SJSA1 (cell line): Measurements from ENCODE around the gene PRM2. TPM values are rescaled to one million over a fixed set of nuclear protein-coding genes. Genes with fewer than 3 reads are reported as not detected.

Source experiments
- DNase-seq, 2 experiments: peaks; one replicate each; pipeline ENCODE4 v3.0.0-alpha.2; 2015 to 2020; ENCODE audit warnings: low spot score in 2 of 2, low read depth in 1 of 2
- H3K27ac ChIP-seq: fragments of 250-450 bp; sonication (Bioruptor Pico); 2 replicates; pipeline ENCODE4 v1.5.1; 2020; ENCODE audit warnings: mild to moderate bottlenecking, moderate library complexity
- H3K27me3 ChIP-seq: fragments of 250-450 bp; sonication (Bioruptor Pico); replicated peaks from 2 replicates; pipeline ENCODE4 v1.5.1; 2020; ENCODE audit warnings: mild to moderate bottlenecking, moderate library complexity
- H3K36me3 ChIP-seq: fragments of 250-450 bp; sonication (Bioruptor Pico); 2 replicates; pipeline ENCODE4 v1.5.1; 2020; ENCODE audit warnings: mild to moderate bottlenecking
- H3K4me1 ChIP-seq: fragments of 250-450 bp; sonication (Bioruptor Pico); replicated peaks from 2 replicates; pipeline ENCODE4 v1.6.1; 2021; ENCODE audit warnings: mild to moderate bottlenecking
- H3K4me3 ChIP-seq: fragments of 250-450 bp; sonication (Bioruptor Pico); 2 replicates; pipeline ENCODE4 v1.5.1; 2020; ENCODE audit warnings: mild to moderate bottlenecking
- H3K9me3 ChIP-seq: fragments of 250-450 bp; sonication (Bioruptor Pico); replicated peaks from 2 replicates; pipeline ENCODE4 v1.5.1; 2020; ENCODE audit warnings: mild to moderate bottlenecking
- total RNA-seq: library from RNA; depleted of rRNA; stranded (reverse); fragments of >200 nt; shearing (Covaris generic); gene quantifications from 2 replicates; pipeline ENCODE4 v1.2.3, GENCODE V29; 2014; rRNA removed

Gene PRM2
- not detected in 2 replicates for total RNA-seq

DNA sequence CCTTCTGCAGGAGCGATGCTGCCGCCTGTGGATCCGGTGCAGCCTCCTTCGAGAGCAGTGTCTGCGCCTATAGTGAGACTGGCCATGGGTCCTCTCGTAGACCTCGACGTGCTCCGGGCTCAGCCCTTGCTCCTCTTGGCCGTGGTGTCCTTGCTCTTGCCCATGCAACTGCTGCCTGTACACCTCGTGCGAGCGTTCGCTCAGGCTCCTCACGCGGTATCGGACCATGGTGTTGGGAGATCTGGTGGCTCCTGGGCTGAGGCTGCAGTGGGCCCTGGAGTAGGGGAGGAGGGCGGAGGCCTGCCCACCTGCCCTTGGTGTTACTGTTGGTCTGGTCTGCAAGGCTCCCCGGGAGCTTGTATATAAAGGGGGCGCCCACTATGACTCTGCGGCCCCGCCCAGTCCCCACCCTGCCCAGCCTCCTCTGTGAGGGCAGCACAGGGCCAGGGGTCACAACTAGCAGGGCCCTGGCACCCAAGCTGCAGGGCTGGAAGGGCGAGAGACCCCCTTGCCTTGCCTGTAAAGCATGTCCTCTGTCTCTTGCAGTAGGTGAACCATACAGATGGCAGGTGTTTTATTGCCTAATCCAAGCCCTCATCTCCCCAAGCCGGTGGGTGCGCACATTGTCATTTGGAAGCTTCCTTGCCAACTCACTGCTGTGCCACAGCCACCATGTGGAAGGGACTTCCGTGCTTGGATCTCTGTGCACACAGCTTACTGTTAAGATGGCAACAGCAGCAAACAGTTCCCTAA lies at the start of gene PRM2:
Gene PRM2, minus strand, starts transcription at position 338 of the 753 bp plus-strand sequence. Its CDS starts 110 bp downstream, at position 228.
- no peak within 1 kb of the TSS for H3K27ac ChIP-seq
- H3K9me3 ChIP-seq = no peaks in the 10 kb centered on the region
- no peaks in the 10 kb centered on the region for H3K27me3 ChIP-seq
- no peak within 1 kb of the TSS for H3K4me3 ChIP-seq
- peaks cover 8% of the 10 kb centered on the region for H3K4me1 ChIP-seq
- no peaks in the 10 kb centered on the region for H3K36me3 ChIP-seq
- no peak for DNase-seq

- no peaks in the 10 kb centered on the region for H3K27me3 ChIP-seq
These were observed 49.3 kb upstream of the PRM2 start for GRCh38 chr16:11325404-11326083.

GRCh38 chr16:11323551-11324336 lies 47.5 kb upstream of the PRM2 start:
- 0 out of 2 replicates have a peak, but pooled peaks cover 3% of the 10 kb centered on the region for H3K9me3 ChIP-seq
- no peak for DNase-seq
- peaks cover 58% of the 10 kb centered on the region for H3K4me1 ChIP-seq
- no peak overlapping the region for H3K4me3 ChIP-seq
- H3K36me3 ChIP-seq = no peaks in the 10 kb centered on the region
- no peak overlapping the region for H3K27ac ChIP-seq
- H3K27me3 ChIP-seq = no peaks in the 10 kb centered on the region

More at GRCh38 chr16:11325404-11326083, 49.3 kb upstream of the PRM2 start:
- no peak overlapping the region for H3K4me3 ChIP-seq
- DNase-seq = no peak
- H3K36me3 ChIP-seq = no peaks in the 10 kb centered on the region
- H3K9me3 ChIP-seq = 0 out of 2 replicates have a peak, but pooled peaks cover 3% of the 10 kb centered on the region
- H3K27ac ChIP-seq = peak overlapping the region; percentile 63
- peaks cover 62% of the 10 kb centered on the region for H3K4me1 ChIP-seq

GRCh38 chr16:11322823-11323222 lies 46.5 kb upstream of the PRM2 start:
- Histone ChIP-seq H3K9me3 (0 out of 2 replicates have a peak, but pooled peaks cover 3% of the 10 kb centered on the region), H3K27me3 (no peaks in the 10 kb centered on the region), H3K36me3 (no peaks in the 10 kb centered on the region), H3K27ac (no peak overlapping the region), H3K4me1 (peaks cover 56% of the 10 kb centered on the region), H3K4me3 (no peak overlapping the region)
- no peak for DNase-seq

DNA sequence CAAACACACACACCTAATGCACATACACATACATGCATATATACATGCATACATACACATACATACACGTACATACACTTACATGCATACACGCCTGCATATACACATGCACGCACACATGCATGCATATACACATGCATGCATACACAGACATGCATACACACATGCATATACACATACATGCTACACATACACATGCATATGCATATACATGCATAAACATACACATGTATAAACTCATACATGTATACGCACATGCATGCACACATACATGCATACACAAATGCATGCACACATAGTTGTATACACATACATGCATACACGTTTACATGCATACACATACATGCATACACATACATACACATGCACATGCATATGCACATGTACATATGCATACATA lies 45.4 kb upstream of the PRM2 start:
- Histone ChIP-seq H3K27me3 (no peaks in the 10 kb centered on the region), H3K4me1 (peaks cover 54% of the 10 kb centered on the region), H3K9me3 (no peaks in the 10 kb centered on the region), H3K27ac (no peak overlapping the region), H3K4me3 (no peak overlapping the region), H3K36me3 (no peaks in the 10 kb centered on the region)
- no peak for DNase-seq

DNA sequence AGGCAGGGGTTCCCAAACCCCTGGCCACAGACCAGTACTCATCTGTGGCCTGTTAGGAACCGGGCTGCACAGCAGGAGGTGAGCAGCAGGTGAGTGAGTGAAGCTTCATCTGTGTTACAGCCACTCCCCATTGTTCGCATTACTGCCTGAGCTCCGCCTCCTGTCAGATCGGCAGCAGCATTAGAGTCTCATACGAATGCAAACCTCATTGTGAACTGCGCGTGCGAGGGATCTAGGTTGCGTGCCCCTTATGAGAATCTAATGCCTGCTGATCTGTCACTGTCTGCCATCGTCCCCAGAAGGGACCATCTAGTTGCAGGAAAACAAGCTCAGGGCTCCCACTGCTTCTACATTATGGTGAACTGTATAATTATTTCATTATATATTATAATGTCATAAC lies 43.9 kb upstream of the PRM2 start:
- peaks cover 53% of the 10 kb centered on the region for H3K4me1 ChIP-seq
- H3K9me3 ChIP-seq = no peaks in the 10 kb centered on the region
- DNase-seq = no peak
- no peak overlapping the region for H3K27ac ChIP-seq
- H3K36me3 ChIP-seq = no peaks in the 10 kb centered on the region
- H3K4me3 ChIP-seq = no peak overlapping the region
- H3K27me3 ChIP-seq = no peaks in the 10 kb centered on the region

DNA sequence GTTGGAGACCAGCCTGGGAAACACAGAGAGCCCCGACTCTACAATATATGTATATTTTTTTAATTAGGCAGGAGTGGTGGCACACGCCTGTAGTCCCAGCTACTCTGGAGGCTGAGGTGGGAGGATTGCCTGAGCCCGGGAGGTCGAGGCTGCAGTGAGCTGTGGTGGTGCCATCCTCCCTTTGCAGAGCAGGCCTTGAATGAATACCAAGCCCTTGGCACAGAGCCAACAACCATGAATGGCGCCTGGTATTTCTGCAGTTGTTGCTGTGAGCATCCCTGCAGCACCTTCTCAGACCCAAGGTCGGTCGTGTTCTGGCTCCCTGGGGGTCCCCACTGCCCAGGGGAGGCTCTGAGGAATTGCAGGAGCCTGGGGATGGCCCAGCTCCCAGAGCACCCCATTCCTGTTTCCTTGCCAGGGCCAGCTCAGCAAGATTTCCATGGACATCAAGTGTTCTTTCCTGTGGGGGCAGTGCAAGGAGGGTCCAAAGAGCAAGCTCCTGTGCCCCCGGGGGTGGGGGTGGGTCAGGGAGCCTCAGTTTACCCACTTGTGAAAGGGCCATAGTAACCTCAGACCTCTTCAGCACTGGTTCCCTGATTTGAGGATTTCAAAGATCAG lies 43.4 kb upstream of the PRM2 start:
- no peak overlapping the region for H3K4me3 ChIP-seq
- H3K9me3 ChIP-seq = no peaks in the 10 kb centered on the region
- H3K4me1 ChIP-seq = peaks cover 54% of the 10 kb centered on the region
- no peaks in the 10 kb centered on the region for H3K27me3 ChIP-seq
- no peak for DNase-seq
- H3K36me3 ChIP-seq = no peaks in the 10 kb centered on the region
- no peak overlapping the region for H3K27ac ChIP-seq

DNA sequence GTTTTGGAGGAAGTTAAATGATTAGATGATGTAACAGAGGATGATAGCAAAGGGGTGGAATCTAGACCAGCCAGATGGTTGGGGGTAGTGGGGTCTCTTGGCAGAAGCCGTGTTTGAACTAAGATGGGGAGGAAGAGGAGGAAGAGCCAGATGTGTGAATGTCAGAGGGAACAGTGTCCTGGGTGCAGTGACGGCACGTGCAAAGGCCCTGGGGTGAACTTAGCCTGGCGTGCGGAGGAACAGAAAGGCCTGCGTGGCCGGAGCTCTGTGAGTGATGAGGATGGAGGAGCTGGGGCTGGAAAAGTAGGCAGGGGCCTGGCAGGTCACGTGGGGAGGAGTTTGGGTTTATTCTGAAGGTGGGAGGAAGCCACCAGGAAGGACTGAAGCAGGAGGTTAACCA lies 42.5 kb upstream of the PRM2 start:
- no peak for DNase-seq
- no peak overlapping the region for H3K4me3 ChIP-seq
- no peak overlapping the region for H3K27ac ChIP-seq
- no peaks in the 10 kb centered on the region for H3K36me3 ChIP-seq
- no peaks in the 10 kb centered on the region for H3K27me3 ChIP-seq
- peaks cover 62% of the 10 kb centered on the region for H3K4me1 ChIP-seq
- no peaks in the 10 kb centered on the region for H3K9me3 ChIP-seq

DNA sequence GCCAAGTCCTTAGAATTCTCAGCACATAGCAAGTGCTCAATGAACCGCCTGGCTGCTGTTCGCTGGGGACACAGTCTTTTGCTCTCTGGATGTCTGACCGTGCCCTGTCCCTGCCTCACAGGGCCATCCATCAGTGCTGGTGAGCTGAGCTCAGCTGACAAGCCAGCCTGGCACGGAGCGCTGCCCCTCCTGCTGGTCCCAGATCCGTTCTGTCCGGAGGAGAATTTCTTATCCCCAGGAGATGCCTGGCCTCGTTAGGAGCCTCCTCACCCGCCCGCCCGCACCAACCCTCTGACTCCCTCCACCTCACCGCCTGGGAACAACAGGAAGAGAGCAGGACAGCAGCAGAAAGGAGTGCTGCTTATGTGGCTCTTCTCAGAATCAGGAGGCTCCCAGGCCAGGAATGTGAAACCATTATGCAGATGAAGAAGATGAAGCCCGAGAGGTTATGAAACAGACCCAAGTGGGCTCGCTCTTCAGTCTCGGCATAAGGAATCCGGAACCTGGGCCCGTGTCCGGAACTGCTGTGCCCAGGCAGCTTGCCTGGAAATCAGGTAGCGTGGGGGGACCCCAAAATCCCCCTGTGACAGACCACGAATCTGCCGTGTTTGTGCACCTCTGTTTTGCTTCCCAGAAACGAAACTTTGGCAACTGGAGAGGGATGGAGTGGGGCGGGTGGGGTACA lies 40.2 kb upstream of the PRM2 start:
- Histone ChIP-seq H3K27me3 (no peaks in the 10 kb centered on the region), H3K9me3 (no peaks in the 10 kb centered on the region), H3K4me3 (peak overlapping the region; percentile 9; the same call in 1 of the 2 replicates), H3K27ac (peak overlapping the region; percentile 60), H3K4me1 (peaks cover 77% of the 10 kb centered on the region), H3K36me3 (no peaks in the 10 kb centered on the region)
- DNase-seq = peak; percentile 72 to 81

DNA sequence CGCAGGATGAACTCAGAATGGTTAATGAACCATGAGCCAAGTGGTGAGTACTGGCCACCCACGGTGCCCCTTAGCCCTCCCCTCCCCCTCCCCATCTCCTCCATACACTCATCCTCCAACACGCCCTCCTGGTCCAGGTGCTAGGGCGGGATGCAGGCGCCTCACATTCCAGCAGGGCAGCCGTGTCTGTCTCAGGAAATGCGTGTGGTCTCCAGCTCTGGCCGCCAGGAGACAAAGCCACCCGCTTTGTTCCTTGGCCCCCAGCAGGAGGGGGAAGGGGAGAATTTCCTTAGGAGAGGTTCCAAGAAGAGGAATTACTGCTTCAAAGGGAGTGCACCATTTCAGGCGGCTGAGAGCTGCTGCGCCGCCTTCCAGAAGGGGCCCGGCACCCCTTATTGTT lies 39.2 kb upstream of the PRM2 start:
- Histone ChIP-seq H3K27me3 (no peaks in the 10 kb centered on the region), H3K36me3 (no peaks in the 10 kb centered on the region), H3K27ac (peak overlapping the region; percentile 60), H3K4me1 (peaks cover 86% of the 10 kb centered on the region), H3K9me3 (no peaks in the 10 kb centered on the region), H3K4me3 (no peak overlapping the region)
- peak; percentile 98 to 99 for DNase-seq

DNA sequence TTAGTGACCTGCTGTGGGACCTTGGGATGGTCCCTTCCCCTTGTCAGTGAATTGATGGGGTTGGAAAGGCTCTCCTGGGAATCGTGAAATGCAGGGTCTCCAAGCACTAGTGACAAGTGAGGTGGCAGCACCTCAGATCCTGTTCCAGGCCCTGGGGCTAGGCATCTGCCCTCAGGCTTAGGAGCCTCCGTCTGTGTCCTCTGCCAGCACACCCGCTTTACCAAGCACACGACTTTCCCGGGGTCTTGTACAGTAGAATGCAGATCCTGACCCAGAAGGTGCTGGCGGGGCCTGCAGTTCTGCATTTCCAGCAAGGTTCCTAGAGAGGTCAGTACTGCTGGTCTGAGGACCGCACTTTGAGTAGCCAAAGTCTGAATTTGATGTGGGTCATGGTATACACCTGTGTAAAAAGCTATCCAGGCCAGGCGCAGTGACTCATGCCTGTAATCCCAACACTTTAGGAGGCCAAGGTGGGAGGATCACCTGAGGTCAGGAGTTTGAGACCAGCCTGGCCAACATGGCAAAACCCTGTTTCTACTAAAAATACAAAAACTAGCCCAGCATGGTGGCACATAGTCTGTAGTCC lies 38.1 kb upstream of the PRM2 start:
- Histone ChIP-seq H3K36me3 (no peaks in the 10 kb centered on the region), H3K4me3 (no peak overlapping the region), H3K27ac (peak overlapping the region; percentile 85; the same call in 1 of the 2 replicates), H3K27me3 (no peaks in the 10 kb centered on the region), H3K9me3 (no peaks in the 10 kb centered on the region), H3K4me1 (peaks cover 92% of the 10 kb centered on the region)
- no peak for DNase-seq

DNA sequence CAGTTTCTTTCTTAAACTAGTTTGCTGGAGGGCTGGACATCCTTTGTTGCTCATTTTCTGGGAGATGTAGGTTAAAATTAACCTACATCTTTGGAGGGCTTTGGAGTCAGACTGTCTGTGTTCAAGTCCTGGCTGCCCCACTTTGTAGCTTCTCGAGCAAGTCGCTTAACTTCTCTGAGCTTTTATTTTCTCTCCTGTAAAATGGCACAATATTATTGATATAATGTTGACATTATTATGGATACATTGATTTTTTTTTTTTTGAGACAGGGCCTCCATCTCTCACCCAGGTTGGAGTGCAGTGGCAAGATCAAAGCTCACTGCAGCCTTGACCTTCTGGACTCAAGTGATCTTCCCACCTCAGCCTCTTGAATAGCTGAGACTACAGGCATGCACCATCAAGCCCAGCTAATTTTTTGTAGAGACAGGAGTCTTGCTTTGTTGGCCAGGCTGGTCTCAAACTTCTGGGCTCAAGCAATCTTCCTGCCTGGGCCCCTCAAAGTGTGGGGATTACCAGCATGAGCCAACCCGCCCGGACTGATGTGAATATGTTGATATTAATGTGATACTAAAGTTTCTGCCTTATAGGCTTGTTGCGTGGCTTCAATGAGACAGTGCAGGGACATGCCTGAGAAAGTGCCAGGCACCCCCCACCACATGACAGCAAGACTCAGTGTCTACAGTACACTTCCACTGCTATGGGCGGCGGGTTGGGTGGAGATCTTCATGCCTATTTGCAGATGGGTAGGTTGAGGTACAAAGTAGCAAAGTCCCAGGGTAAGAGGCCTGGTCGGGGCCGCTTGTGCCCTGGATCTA lies 37.4 kb upstream of the PRM2 start:
- Histone ChIP-seq H3K27me3 (no peaks in the 10 kb centered on the region), H3K4me3 (no peak overlapping the region), H3K9me3 (no peaks in the 10 kb centered on the region), H3K36me3 (no peaks in the 10 kb centered on the region), H3K4me1 (peaks cover 92% of the 10 kb centered on the region), H3K27ac (peak overlapping the region; percentile 85)
- no peak for DNase-seq
